HG03342 (cell line): ENCODE data around the gene PSMB5.
"Not testable (repeated sequence)": the region's sequence is repeated elsewhere in the genome, so short reads cannot be mapped to it uniquely, and the experiment has no call there.

Experiments
- ATAC-seq: cut with Tn5 transposase; IDR thresholded peaks from one replicate; pipeline ENCODE4 v1.9.1; 2021; ENCODE audit warnings: mild to moderate bottlenecking, moderate library complexity; ENCODE audit not compliant: unreplicated experiment

The PSMB5 gene

GRCh38 chr14:23020143-23021128, 14.3 kb downstream of the PSMB5 start:
- no peak for ATAC-seq

- no peak for ATAC-seq
These were observed 16.6 kb downstream of the PSMB5 start for GRCh38 chr14:23018107-23018506.

GRCh38 chr14:23017091-23017490, 17.6 kb downstream of the PSMB5 start:
- ATAC-seq: no peak

GRCh38 chr14:23015618-23016017, 19.1 kb downstream of the PSMB5 start:
- no peak for ATAC-seq

DNA sequence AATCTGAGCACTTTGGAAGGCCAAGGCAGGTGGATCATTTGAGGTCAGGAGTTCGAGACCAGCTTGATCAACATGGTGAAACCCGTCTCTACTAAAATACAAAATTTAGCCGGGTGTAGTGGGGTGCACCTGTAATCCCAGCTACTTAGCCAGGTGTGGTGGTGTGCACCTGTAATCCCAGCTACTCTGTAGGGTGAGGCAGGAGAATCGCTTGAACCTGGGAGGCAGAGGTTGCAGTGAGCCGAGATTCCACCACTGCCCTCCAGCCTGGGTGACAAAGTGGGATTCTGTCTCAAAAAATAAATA, 21.0 kb downstream of the PSMB5 start:
- not testable (repeated sequence) for ATAC-seq

- ATAC-seq: no peak
These were observed 21.5 kb downstream of the PSMB5 start for GRCh38 chr14:23013054-23013748.

- ATAC-seq: peak; percentile 43
These were observed 24.6 kb downstream of the PSMB5 start, which contains the start of gene C14orf93 for GRCh38 chr14:23009939-23010726. TSS of gene C14orf93 (minus strand) at chr14:23010143. CDS start at chr14:22999023, 11,120 bp downstream.

DNA sequence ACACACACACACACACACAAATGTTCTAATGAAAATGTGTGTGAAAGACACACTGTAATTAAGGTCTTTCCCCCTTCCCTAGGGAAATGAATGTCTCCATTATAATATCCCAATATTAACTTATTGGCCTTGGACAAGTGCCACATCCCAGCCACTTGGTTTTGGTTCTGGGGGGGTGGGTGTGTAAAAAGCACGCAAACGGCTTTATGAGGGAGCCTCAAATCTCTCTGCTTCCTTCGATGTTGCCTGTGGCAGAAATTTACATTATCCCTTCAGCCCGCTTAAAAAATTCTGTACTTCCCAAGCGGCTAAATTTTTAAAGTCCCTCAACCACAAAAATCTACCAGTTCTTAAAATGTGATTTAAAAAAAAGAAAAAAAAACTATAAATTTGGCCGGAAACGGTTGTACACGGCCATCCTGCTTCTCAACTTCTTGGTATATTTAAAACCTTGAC, 25.2 kb downstream of the PSMB5 start:
- ATAC-seq: no peak

- no peak for ATAC-seq
These were observed 25.9 kb downstream of the PSMB5 start for GRCh38 chr14:23008831-23009230.

DNA sequence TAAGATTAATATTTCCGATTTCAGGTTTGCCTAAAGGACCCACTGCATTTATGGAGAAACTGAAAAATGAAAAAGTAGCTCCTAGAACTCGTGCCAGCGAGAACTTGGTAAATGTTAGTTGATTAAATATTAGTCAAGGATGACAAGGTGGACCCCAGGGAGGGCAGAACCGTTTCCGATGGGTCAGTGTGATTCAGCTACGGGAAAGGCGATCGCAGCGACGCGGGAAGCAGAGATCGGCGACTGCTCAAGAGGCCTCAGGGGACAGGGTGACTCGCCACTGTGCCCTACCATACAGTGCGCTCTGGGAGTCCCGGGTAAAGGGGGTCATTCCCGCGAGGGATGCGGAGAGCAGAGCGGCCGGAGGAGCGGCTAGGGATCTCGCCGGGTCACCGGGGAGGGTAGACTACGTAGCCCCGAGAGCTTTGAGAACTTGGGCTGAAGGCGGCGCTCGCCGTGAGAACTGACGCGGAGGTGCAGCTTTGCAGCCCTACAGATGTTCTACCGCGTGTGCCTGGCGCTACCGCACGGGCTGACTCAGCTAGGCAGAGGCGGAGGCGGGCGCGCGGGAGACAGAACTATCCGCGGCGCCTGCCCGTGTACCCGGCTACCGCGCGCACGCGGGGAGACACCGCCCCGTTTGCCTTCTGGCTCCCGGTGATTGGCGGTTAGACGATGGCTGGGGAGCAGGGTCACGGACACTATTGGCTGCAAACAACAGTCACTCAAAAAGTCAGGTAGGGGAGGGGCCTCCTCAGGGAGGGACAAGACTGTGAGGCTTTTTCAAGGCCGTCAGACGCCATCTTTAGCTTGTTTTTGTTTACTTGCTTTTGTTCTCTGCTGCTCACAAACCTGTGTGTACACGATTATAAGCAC, 27.9 kb downstream of the PSMB5 start:
- ATAC-seq: peak; percentile 96

- ATAC-seq: no peak
These were observed 28.5 kb downstream of the PSMB5 start for GRCh38 chr14:23006188-23006534.

DNA sequence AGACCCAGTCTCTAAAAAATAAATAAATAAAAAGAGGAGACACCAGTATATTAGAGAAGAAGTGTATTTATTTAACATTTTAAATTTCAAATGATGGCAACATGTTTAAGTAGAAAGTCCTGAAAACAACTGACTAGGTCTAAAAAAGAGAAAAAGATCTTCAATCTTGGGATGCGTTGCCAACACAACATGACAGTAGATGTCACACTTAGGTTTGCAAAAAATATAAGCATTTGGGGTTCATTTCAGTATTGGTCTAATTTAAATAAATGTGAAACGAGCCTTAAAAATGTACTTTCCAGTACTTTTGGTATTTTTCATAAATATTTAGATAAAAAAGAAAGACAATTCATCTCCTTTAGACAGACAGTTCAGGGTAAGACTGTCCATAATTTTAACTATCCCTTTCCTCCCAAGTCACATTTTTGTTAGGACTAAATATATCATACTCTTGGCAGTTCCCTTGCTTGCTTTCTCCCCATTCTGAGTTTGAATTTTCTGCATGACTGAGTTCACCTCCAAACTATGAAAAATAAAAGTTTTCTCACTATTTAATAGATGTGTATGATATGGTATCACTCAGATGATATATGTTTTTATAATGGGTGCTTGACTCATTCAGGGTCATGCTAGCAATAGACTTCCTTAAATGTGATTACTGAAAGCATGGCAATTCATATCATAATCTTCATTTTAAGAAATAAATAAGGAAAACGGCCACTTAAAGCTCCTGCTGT, 29.1 kb downstream of the PSMB5 start:
- no peak for ATAC-seq

DNA sequence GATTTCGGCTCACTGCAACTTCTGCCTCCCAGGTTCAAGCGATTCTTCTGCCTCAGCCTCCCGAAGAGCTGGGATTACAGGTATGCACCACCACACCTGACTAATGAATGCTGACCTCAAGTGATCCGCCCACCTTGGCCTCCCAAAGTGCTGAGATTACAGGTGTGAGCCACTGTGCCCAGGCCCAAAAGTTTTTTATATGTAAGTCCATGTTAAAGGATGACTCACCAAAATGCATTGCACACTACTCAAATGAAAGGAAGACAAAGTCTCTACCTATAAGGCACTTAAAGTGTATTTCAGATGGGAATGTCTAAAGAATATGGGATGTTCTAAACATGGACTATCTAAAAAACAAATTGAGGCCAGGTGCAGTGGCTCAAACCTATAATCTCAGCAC, 30.4 kb downstream of the PSMB5 start:
- not testable (repeated sequence) for ATAC-seq

GRCh38 chr14:23002592-23002991, 32.1 kb downstream of the PSMB5 start:
- ATAC-seq: no peak

GRCh38 chr14:23000860-23001259, 33.8 kb downstream of the PSMB5 start:
- ATAC-seq: no peak

- no peak for ATAC-seq
These were observed 36.2 kb downstream of the PSMB5 start for GRCh38 chr14:22998329-22999012.

- no peak for ATAC-seq
These were observed 36.9 kb downstream of the PSMB5 start for GRCh38 chr14:22997676-22998323.
